Vagina (tissue), 2 donors: ENCODE results near the gene PXDN. TPM values are rescaled to one million over a fixed set of nuclear protein-coding genes. Genes with fewer than 3 reads are reported as not detected.

Source experiments
- DNase-seq, 2 donors: peaks; one replicate each; pipeline ENCODE4 v3.0.0-alpha.2; 2017; ENCODE audit errors: extremely low spot score in 2 of 2
- H3K27ac ChIP-seq: fragments of 200-600 bp; sonication (generic); one replicate; pipeline ENCODE4 v1.5.1; 2019
- H3K27me3 ChIP-seq: fragments of 200-600 bp; sonication (generic); one replicate; pipeline ENCODE4 v1.5.1; 2019
- H3K36me3 ChIP-seq, 2 donors: fragments of 200-600 bp; sonication (generic); one replicate each; pipeline ENCODE4 v1.5.1; 2017 to 2019
- H3K4me1 ChIP-seq: fragments of 200-600 bp; sonication (generic); one replicate; pipeline ENCODE4 v1.5.1; 2019
- H3K4me3 ChIP-seq, 2 donors: fragments of 200-600 bp; sonication (generic); 1 replicate in 1 of 2; 2 replicates in 1 of 2; pipeline ENCODE4 v1.5.1; 2016 to 2019
- H3K9me3 ChIP-seq: fragments of 200-600 bp; sonication (generic); one replicate; pipeline ENCODE4 v1.5.1; 2019
- CTCF ChIP-seq, 3 experiments: fragments of 450-650 bp in 2 of 3; fragments of 200-600 bp in 1 of 3; sonication (generic) in 1 of 3; IDR thresholded peaks; one replicate each; pipeline ENCODE4 v1.5.1; 2017 to 2019; ENCODE audit warnings: antibody characterized with exemption in 3 of 3, mild to moderate bottlenecking in 2 of 3, moderate library complexity in 2 of 3
- POLR2A ChIP-seq, 2 donors: fragments of 450-650 bp; IDR thresholded peaks; one replicate each; pipeline ENCODE4 v1.6.1; 2017; ENCODE audit warnings: antibody characterized with exemption in 2 of 2, mild to moderate bottlenecking in 2 of 2, moderate library complexity in 2 of 2
- POLR2AphosphoS5 ChIP-seq, 2 donors: sonication (generic); formaldehyde crosslinking; IDR thresholded peaks; one replicate each; pipeline ENCODE4 v1.9.0; 2017; ENCODE audit warnings: antibody characterized with exemption in 2 of 2, mild to moderate bottlenecking in 2 of 2, low read depth in 1 of 2; ENCODE audit not compliant: insufficient read depth in 1 of 2
- intact Hi-C: fragments of 100-400 bp; cut with DNase I; formaldehyde crosslinking; loops from one replicate; pipeline ENCODE4 v1.15.1; 2023
- total RNA-seq: library from RNA; depleted of rRNA; stranded (reverse); fragments of >200 nt; gene quantifications from one replicate; pipeline ENCODE4 v1.2.3, GENCODE V29; 2016

PXDN gene
- total RNA-seq, 1 donor from 2014 or later, result 33.6 TPM

- no peaks in the 10 kb centered on the region for H3K36me3 ChIP-seq
- no peak for DNase-seq
- no peak for TF ChIP-seq POLR2AphosphoS5 (IDR thresholded peaks at IDR 0.05; ENCODE audit: insufficient read depth in 1 of 2, low read depth in 1 of 2)
Measured at GRCh38 chr2:1771626-1772280, 27.4 kb upstream of the PXDN start.

GRCh38 chr2:1770566-1771380, 26.5 kb upstream of the PXDN start:
- Histone ChIP-seq H3K4me3 (no peak overlapping the region), H3K9me3 (no peaks in the 10 kb centered on the region), H3K36me3 (no peaks in the 10 kb centered on the region), H3K27me3 (no peaks in the 10 kb centered on the region), H3K27ac (no peak overlapping the region), H3K4me1 (no peaks in the 10 kb centered on the region)
- no peak for DNase-seq
- no peak for TF ChIP-seq POLR2A (IDR thresholded peaks at IDR 0.05)
- TF ChIP-seq POLR2AphosphoS5 (IDR thresholded peaks at IDR 0.05; ENCODE audit: insufficient read depth in 1 of 2, low read depth in 1 of 2), result no peak
- no peak for TF ChIP-seq CTCF (IDR thresholded peaks at IDR 0.05)
- intact Hi-C loops, result no loop called here

More at GRCh38 chr2:1771626-1772280, 27.4 kb upstream of the PXDN start:
- Histone ChIP-seq H3K9me3 (no peaks in the 10 kb centered on the region), H3K27me3 (no peaks in the 10 kb centered on the region), H3K4me3 (no peak overlapping the region), H3K4me1 (no peaks in the 10 kb centered on the region), H3K27ac (no peak overlapping the region)
- intact Hi-C loops, result no loop called here

GRCh38 chr2:1769703-1770422, 25.5 kb upstream of the PXDN start:
- Histone ChIP-seq H3K4me3 (no peak overlapping the region), H3K36me3 (no peaks in the 10 kb centered on the region), H3K4me1 (no peaks in the 10 kb centered on the region), H3K27me3 (no peaks in the 10 kb centered on the region), H3K9me3 (no peaks in the 10 kb centered on the region), H3K27ac (no peak overlapping the region)
- DNase-seq, result no peak
- no peak for TF ChIP-seq POLR2AphosphoS5 (IDR thresholded peaks at IDR 0.05; ENCODE audit: insufficient read depth in 1 of 2, low read depth in 1 of 2)
- TF ChIP-seq POLR2A (IDR thresholded peaks at IDR 0.05), result no peak
- TF ChIP-seq CTCF (IDR thresholded peaks at IDR 0.05), result peak; percentile 43 to 50 (median 45)
- intact Hi-C loops, result no loop called here

GRCh38 chr2:1767939-1768691, 23.8 kb upstream of the PXDN start:
- H3K27me3 ChIP-seq, result no peaks in the 10 kb centered on the region
- H3K36me3 ChIP-seq, result no peaks in the 10 kb centered on the region
- H3K9me3 ChIP-seq, result no peaks in the 10 kb centered on the region
- DNase-seq, result no peak
- intact Hi-C loops, result no loop called here
- H3K4me3 ChIP-seq, result no peak overlapping the region
- H3K4me1 ChIP-seq, result no peaks in the 10 kb centered on the region
- TF ChIP-seq CTCF (IDR thresholded peaks at IDR 0.05), result no peak
- TF ChIP-seq POLR2AphosphoS5 (IDR thresholded peaks at IDR 0.05; ENCODE audit: insufficient read depth in 1 of 2, low read depth in 1 of 2), result no peak
- TF ChIP-seq POLR2A (IDR thresholded peaks at IDR 0.05), result no peak
- no peak overlapping the region for H3K27ac ChIP-seq
